ENCODE measurements around the gene TSHZ2.

The TSHZ2 gene

GRCh38 chr20:53319200-53319599, 347.0 kb downstream of the TSHZ2 start:
- TF ChIP-seq CTCF (IDR thresholded peaks at IDR 0.05) = no peak

- TF ChIP-seq CTCF (IDR thresholded peaks at IDR 0.05) = no peak
Observed at GRCh38 chr20:53319716-53320115, 347.6 kb downstream of the TSHZ2 start.

GRCh38 chr20:53320701-53321100, 348.5 kb downstream of the TSHZ2 start:
- no peak for TF ChIP-seq CTCF (IDR thresholded peaks at IDR 0.05)

GRCh38 chr20:53321596-53321995, 349.4 kb downstream of the TSHZ2 start:
- no peak for TF ChIP-seq CTCF (IDR thresholded peaks at IDR 0.05)

- TF ChIP-seq CTCF (IDR thresholded peaks at IDR 0.05) = no peak
Observed at GRCh38 chr20:53322651-53323050, 350.5 kb downstream of the TSHZ2 start.

- no peak for TF ChIP-seq CTCF (IDR thresholded peaks at IDR 0.05)
Observed at GRCh38 chr20:53324816-53325215, 352.7 kb downstream of the TSHZ2 start.

GRCh38 chr20:53328961-53329360, 356.8 kb downstream of the TSHZ2 start:
- TF ChIP-seq CTCF (IDR thresholded peaks at IDR 0.05) = no peak

GRCh38 chr20:53329781-53330180, 357.6 kb downstream of the TSHZ2 start:
- TF ChIP-seq CTCF (IDR thresholded peaks at IDR 0.05) = no peak
